Kidney glomerular epithelial cell (primary cell): ENCODE data around the gene CRIP2.

Source experiments
- DNase-seq: peaks from one replicate; lab custom pipeline; 2025; lab: John Stamatoyannopoulos, UW

The CRIP2 gene

GRCh38 chr14:105499256-105500035, 24.8 kb downstream of the CRIP2 start:
- DNase-seq = no peak

DNA sequence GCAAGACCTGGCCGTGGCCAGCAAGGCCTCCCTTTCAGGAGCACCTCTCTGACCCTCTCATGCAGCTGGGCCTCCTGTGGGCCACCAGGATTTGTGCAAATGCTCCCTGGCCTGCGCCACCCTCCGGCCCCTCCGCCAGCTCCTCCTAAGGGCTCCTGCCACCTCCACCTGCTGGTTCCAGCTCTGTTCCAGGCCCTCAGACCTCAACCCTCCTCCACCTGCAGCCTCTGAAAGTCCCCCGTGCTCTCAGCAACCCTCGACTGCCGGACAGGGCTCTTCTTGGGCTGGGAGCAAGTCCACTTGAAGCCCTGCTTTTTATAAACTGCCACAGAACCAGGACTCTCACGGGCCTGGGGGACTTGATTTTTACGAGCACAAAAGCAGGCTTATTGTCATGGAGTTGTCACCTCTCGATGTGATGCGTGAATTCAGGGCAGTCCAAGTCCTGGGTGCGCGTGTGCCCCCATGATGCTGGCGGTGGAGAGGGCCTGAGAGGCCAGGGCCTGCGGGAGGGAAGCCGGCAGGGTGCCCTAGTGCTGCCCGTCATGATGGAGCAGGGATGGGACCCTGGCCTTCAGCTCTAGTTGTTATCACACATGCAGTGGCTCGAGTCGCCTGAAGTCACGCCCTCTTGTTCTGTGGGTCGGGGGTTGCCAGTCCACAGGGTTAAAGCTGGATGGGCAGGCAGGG, 25.6 kb downstream of the CRIP2 start:
- no peak for DNase-seq

- DNase-seq = no peak
These were observed 26.1 kb downstream of the CRIP2 start for GRCh38 chr14:105500726-105501101.

GRCh38 chr14:105501504-105502291, 27.1 kb downstream of the CRIP2 start:
- DNase-seq = no peak

DNA sequence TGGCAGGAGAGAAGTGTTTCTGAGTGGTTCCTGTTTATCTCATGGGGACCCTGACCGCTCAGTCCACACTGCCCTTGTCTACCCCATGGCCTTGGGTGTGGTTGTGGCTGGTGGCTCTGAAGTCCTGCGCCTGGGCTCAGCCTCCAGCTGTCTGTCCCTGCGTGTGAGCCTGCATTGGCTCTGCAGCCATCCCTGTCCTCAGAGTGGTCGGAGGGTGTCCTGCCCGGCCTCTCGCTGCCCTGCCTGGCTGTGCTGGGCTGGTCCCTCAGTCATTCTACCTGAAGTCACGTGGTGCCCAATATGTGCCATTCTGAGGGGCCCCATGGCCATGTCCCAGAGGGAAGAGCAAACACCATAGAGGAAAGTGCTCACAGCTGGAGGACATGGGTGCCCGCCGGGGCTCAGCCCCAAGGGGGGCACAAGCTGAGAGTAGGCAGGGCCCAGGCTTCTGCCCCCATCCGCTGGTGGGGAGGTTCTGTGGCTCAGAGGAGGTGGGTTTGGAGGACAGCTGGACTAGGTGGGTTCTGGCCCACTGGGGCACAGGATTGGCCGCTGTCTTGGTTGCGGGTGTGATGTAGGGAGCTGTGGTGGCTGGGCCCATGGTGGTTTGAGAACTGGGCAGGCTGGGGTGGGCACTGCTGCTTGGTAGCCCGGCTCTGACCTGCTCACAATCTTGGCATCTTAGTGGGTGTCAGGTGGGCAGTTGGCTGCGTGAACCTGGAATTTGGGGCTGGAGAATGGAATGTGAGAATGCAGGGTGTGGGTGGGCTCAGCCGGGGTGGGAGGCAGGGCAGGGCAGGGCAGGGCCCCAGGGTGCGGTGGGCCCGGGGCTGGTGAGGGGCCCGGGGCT, 28.1 kb downstream of the CRIP2 start:
- DNase-seq = no peak

- no peak for DNase-seq
These were observed 28.6 kb downstream of the CRIP2 start for GRCh38 chr14:105503296-105503640.

GRCh38 chr14:105503935-105504692, 29.5 kb downstream of the CRIP2 start:
- DNase-seq = no peak

GRCh38 chr14:105505101-105505500, 30.5 kb downstream of the CRIP2 start:
- no peak for DNase-seq

DNA sequence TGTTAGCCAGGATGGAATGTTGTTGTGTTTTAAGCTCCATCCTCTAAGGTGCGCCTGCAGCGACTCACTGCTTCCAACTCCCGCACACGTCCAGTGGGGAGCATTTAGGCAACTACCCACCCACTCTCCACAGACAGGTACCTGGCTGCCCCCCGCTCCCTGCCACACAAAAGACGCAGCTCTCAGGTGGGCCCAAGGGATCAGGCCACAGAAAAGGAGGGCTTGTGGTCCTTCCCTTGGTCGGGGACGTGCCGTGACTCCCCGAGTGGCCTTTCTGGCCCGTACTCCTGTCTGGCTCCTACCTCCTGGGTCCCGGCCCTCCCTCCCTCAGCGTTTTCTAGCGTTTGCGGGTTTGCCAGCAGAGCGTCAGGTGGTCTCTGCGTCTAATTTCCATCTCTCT, 32.6 kb downstream of the CRIP2 start:
- DNase-seq = no peak

- no peak for DNase-seq
These were observed 33.4 kb downstream of the CRIP2 start for GRCh38 chr14:105508069-105508468.

DNA sequence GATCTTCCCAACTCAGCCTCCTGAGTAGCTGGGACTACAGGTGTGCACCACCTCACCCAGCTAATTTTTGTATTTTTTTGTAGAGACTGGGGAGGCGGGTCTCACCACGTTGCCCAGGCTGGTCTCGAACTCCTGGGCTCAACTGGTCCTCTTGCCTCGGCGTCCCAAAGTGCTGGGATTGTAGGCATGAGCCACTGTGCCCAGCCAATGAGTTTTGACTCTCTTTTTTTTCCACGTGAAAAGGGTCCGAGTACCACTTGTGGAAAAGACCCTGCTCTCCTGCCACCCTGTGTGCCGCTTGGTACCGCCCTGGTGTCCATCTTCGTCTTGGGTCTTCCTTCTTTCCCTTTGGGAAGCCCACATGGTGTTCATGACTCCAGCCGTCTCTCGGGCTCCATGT, 34.0 kb downstream of the CRIP2 start:
- no peak for DNase-seq

GRCh38 chr14:105517096-105517495, 42.5 kb downstream of the CRIP2 start:
- no peak for DNase-seq

- DNase-seq = no peak
These were observed 45.5 kb downstream of the CRIP2 start for GRCh38 chr14:105519946-105520698.

DNA sequence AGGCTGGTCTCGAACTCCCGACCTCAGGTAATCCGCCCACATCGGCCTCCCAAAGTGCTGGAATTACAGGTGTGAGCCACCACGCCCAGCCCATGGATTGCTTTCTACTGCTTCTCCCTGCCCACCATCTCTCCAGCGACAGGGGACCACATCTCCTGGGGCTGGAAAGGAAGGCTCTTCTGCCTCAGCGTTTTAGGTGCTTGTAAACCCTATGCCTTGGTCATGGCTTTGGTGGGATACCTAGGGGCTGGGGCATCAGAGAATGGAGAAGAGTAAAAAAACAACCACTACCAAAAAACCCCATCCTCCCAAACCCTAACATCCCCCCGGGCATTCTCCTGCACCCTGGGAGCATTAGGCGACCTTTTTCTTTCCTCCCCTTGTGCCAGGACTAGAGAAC, 50.7 kb downstream of the CRIP2 start:
- no peak for DNase-seq

DNA sequence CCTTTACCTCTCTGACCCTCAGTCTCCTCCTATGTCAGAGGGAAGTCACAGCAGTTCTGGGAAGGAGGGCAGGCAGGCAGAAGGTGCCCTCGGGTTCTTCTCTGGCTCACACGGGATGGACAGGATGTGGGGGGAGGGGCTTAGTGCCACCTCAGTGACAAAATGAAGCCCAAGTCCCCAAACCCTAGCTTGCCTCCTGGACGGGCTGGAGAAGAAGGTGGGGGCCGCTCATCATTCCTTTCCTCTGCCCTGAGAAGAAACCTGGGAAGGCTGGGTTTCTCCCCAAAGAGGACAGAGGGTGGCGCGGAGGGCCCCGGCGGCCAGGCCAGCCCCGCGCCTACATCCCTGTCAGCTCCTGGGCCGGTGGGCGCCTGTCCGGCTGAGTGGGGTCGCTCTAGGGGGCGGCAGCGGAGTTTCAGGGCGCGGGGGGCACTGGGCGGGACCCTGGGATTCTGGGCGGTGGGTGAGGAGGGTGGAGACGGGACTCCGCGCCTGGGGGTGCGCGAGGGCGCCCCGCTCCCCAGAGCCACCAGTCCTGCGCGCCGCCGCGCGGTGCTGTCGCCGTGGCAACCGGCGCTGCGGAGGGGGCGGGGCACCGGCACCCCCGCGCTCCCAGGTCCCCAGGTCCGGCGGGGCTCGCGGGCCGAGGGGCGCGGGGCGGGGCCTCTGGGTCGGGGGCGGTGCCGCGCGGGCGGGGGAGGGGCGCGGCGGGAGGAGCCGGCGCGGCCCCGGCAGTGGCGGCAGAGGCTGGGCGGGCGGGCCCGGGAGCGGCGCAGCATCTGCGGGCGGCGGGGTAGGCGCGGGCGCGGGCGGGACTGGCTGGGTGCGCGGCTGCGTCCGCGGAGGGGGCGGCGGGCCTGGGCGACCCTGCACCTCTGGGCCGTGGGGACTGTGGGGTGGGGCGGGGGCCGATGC, 51.5 kb downstream of the CRIP2 start, which contains the start of gene TMEM121:
TSS of gene TMEM121 (plus strand) at position 723 of the 915 bp plus-strand sequence. CDS start 2,252 bp downstream, outside the sequence.
- no peak for DNase-seq

DNA sequence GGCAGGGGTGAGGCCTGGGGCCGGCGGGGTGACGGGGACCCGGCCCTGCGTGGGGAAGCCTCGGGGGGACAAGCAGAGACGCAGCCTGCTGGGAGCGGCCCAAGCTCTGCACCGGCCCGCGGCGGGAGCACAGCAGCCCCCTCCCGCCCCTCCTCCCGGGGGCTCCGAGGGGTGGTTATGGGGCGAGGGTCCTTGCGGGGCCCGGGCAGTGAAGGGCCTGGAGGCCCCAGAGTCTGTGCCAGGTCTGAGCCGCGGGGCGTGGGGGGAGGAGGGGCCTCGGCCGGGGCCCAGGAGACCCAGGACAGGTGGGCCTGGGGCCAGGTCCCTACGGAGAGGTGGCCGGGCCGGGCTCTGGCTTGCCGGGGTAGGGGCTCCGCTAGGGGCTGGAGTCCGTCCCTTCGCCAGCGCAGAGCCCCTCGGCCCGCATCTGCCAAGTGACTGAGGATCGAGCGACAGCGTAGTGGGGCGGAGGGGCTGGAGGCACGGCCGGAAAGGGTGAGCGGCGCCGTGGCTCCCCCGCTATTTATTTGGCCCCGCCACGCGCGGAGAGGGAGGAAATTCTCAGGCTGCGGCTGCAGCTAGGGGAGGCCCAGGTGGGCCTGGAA, 52.3 kb downstream of the CRIP2 start:
- no peak for DNase-seq

- no peak for DNase-seq
These were observed 52.8 kb downstream of the CRIP2 start for GRCh38 chr14:105527381-105527825.

- DNase-seq = peak; percentile 49
These were observed 53.4 kb downstream of the CRIP2 start for GRCh38 chr14:105527826-105528585.
